Measurements from ENCODE around the gene PHF19. TPM values are rescaled to one million over a fixed set of nuclear protein-coding genes. Genes with fewer than 3 reads are reported as not detected.

Gene PHF19
- polyA plus RNA-seq, 1 donor, result 33.4 TPM

DNA sequence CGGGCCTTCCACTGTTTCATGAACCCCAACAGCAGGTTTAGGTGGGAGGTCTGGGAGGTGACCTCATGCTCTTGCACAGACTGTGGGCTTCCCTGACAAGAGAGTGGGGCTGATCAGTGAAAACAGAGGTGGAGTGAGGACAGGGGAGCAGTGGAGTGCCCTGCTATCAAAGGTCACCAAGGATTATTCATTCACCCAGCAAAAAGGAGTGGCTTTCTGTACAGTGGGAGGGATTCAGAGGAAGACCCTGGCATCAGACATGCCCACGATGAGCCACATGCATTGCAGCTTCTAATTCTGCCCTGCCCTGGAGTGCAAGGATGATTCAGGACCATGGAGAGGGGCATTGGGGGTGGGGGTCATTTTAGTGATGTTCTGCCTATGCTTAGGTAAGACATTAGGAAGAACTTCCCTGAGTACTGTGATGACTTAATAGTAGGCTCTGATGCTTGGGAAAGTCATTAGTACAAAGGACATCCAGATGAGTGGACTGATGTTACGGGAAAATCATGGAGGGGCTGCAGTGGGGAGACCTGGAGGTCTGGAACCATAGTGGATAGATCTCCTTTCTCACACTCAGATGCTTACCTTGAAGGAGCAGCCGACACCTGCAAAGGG lies 36.8 kb upstream of the PHF19 start:
- no peak for DNase-seq (ENCODE audit: low read depth)

DNA sequence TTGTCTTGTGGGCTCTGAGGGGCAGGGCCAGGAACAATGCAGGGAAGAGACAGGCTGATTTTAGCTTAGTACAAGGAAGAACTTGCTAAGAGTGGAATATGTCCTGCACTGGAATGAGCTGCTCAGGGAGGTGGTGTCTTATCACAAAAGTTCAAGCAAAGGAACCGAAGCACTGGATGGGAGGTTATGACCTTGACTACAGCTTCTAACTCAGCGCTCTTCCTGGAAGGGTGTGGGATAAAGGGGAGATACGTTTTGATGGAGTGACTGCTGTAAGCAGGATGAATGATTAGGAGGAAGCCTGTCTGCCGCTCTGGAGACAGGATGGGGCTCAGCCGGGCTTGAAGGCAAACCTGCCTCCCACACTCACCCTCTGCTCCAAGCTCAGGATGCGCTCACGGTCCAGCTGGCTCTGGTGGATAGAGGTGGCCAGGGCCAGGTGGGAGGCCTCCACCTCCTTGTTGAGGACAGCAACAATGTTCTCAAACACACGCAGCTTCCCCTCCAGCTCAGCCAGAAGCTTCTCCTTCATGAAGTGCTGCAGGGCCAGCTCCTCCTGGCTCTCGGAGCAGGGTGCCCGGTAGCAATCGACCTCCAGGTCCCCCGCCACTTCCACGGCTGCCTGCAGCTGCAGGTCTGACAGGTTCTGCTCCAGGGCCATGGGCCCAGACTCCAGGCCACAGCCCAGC lies 36.1 kb upstream of the PHF19 start:
- no peak for DNase-seq (ENCODE audit: low read depth)

DNA sequence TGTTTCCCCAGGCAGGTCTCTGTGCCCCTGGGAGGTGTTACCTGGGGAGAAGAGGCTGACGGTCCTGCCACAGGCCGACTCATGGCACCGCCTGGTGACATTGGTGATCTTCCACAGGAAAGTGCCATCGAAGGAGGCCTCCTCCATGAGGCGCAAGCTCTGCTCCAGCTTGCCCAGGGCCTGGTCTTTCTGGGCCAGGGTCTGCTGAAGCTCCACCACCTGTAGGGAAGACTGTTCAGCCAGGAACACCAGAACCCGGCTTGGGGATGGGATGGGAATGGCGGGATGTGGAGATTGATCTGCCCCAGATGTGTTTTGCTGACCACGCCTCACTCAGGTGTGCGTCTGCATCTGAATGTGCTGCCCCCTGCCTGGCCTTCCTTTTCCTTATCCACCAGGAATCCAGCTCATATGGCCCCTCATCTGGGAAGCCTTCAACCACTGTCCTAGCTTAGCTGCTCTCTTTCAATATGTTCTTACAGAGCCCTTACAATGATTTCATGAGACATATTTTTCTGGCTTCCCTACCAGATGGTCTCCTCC lies 34.4 kb upstream of the PHF19 start:
- DNase-seq (ENCODE audit: low read depth), result no peak

DNA sequence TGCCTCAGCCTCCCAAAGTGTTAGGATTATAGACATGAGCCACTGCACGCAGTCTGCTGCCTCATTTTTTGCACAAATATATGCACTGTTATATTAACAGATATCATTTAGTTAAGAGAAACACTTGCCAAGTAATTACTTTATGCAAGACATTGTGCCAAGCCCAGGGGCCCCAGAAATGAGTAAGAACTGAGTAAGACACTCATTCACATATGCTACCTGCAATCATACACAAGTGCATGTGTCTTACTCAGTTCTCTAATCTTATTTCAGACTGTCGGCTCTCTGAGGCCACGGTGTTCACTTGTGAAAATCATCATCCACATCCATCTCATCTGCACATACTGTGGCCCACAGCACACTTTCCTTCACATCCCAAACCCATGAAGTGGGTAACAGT lies 33.7 kb upstream of the PHF19 start:
- no peak for DNase-seq (ENCODE audit: low read depth)

DNA sequence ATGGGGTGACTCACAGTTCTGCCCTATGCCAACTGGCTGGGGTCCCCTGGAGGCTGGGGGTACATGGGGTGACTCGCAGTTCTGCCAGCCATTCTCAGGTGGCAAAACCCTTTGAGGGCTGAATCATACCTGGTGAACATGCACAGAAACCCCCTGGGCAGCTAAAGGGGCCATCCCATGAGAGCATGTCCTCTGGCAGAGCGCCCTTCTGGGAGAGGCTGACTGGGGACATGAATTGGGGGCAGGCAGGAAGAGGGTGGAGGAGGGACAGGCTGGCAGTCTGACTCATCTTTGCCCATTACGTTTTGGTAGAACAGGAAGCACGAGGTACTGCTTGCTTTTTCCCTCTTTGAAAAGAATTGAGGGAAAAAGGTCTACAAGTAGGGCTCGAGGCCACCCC lies 32.9 kb upstream of the PHF19 start:
- no peak for DNase-seq (ENCODE audit: low read depth)

DNA sequence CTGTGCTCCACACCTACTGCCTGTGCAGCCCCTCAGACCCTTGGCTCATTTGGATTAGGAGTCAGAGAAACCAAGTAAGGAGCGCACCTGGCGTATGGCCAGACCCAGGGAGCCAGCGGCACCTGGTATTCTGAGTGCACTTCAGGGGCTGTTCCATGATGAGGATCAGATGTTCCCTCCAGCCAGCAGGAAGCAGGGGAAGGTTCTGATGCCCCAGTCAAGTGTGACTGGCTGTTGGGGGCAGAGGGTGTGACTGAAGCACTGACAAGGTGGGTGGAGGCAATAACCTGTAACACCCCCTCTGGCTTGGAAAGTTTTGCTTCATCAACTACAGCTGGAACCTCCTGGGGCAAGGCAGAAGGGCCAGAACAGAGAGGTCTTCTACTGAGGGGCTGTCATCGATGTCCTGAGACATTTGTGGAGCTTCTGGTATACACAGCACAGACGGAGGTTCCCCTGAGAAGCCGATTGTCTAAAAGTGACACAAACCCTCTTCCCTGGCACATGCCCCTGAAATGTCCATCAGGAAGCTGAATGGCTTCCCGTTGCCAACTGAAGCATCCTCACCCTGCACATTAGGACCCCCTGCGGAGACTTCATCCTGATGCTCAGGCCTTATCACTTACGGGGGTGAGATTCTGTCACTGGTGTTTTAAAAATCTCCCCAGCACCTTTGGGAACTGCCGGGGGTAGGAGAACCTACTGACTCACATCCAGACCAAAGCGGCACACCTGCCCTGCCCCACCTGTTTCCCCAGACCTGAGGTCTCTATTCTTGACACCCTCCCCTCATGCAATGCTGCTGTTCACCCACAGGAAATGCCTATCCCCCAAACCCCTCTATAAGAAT lies 28.6 kb upstream of the PHF19 start:
- no peak for DNase-seq (ENCODE audit: low read depth)

DNA sequence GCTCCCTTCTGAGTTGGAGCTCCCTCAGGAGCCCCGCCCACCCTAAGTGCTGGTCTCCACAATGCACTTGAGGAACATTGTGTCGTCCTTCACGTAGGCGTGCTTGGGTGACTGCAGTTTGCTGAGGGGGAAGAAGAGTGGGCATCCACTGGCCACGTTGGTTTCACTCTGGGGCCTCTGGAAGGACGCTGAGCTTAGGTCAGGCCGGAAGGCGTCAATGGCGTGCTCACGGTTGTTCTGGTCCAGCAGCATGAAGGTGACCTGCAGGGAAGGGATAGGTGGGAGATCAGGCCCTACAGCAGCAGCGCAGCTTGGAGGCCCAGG lies 28.0 kb upstream of the PHF19 start:
- DNase-seq (ENCODE audit: low read depth), result no peak

DNA sequence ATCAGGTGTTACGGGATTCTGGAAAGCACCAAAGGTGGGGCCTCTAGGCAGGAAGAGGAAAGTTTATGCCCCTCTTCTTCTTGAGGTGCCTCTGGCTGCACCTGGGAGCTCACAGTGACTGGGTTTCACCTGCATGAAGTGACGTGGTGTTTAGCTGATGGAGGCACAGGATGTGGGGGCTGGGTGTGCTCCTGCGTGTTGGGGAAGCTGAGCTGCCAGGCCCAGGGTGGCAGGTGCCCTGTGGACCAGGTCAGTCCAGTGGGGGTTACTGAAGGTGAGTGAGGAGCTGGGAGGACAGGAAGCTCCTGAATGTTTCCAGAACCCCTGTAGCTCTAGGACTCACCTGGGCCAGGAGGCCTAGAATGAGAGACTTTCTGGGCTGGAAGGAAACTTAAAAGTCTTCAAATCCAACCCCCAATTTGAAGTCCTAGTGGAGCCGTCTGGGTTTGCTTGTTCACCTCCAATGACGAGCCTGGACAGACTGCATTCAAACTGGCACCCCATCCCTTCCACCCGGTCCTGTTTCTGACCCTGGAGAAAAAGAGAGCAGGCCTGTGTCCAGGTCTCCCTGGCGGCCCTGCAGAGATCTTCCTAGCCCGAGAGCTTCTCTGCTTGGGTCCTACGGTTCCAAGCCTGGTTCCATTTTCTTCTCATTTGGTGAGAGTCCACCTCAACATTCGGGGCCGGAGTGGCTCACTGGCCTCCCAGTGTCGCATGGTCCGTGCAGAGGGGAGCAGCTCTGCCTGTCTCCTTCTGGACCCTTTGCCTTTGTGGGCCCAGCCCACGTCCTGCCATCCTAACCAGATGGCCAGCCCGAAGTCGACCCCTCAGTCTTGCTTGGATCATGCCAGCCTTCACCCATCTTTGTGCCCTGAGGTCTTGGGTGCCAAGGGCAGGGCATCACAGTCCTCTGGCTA lies 27.3 kb upstream of the PHF19 start:
- no peak for DNase-seq (ENCODE audit: low read depth)

DNA sequence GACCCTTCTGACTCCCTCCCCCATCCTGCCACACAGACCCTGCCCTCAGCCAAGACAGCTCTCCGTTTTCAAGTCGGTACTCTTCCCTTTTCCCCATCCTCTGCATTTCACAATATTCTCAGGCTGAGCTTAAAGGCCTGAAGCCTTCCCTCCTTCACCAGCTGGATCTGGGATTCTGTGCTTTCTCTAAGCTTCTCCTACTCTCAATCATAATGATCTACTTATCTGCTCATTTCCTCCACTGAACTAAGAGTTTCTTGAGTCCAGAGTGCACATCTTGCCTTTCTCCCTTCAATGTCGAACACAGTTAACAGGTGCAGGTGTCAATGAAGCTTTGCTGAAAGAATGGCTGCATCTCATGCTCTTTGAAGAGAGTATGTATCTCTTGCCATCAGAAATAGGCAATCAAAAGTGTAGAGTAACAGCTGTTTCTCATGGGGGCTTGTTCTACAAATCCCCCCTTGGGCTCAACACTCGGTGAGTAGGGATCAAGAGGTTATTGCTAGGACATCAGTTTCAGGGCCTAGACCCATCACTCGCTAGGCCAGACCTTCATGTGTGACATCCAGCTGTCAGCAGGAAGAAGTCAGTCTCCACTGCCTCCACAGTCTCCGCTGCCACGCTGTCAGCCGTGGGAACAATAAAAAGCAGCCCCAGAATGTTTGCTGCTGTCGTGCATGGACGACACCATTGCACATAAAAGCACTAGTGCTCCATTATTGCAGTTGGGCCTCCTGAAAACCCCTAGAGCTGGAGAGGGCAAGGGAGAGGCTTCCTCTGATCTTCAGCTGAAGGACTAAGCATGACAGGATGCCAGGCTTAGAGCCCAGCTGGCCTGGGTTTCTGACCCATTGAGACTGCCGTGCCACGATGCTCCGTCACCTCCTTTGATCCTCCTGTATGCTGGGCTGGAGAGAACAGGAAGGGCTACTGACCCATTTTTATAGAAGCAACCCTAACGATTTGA lies 25.9 kb upstream of the PHF19 start:
- DNase-seq (ENCODE audit: low read depth), result no peak

DNA sequence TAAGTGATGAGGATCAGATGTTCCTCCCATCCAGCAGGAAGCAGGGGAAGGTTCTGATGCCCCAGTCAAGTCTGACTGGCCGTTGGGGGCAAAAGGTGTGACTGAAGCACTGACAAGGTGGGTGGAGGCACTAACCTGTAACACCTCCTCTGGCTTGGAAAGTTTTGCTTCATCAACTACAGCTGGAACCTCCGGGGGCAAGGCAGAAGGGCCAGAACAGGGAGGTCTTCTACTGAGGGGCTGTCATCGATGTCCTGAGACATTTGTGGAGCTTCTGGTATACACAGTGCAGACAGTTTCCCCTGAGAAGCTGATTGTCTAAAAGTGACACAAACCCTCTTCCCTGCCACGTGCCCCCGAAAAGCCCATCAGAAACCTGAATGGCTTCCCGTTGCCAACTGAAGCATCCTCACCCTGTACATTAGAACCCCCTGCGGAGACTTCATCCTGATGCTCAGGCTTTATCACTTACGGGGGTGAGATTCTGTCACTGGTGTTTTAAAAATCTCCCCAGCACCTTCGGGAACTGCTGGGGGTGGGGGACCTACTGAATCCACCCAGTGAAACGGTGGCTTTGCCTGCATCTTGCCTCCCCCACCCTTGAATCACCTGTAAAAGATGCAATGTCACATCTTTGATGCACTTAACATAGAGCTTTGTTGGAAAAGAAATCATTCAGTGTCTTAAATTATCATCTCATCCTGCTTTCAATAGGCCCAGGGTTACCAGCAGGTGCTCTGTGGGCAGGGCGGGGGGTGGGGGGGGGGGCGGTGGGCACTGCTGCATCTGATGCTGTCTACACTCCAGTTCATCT lies 25.0 kb upstream of the PHF19 start:
- no peak for DNase-seq (ENCODE audit: low read depth)

DNA sequence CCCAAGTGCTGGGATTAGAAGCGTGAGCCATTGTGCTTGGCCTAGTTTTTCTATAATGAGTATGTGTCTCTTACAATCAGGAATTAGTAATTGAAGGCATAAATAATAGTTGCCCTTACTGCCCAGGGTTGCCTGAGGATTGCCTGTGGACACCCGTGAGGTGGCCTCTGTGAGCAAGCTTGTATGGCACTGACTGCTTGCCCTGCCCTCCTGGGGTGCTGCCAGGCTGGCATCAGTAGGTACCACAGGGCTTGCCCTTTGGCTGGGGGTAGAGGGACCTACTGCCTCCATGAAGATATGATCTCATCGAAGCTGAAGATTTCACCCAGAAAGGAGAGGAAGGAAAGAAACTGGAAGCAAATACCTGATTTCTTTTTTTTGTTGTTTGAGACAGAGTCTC lies 23.8 kb upstream of the PHF19 start:
- DNase-seq (ENCODE audit: low read depth), result no peak

DNA sequence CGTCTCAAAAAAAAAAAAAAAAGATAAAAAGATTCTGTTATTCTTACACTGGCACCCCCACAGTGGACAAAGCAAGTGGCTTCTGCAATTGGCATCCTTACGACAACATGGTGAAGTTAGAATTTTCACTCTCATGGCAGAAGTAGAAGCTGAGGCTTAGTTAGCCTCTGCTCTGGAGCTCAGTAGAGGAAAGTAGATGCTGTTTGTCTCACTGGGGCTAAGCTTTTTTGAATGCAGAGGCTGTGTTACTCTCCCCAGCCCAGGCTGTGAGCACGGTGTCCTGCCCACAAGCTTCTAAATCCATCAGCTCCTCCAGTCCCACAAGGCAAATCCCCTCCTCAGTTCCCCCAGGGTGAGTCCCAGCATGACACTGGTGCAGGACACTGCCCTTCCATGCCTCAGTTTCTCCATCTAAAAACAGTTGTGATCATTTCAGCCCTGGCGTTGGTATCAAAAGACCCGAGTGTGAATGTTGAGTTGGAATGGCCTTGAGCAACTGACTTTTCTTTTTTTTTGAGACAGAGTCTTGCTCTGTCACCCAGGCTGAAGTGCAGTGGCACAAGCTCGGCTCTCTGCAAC lies 22.6 kb upstream of the PHF19 start:
- DNase-seq (ENCODE audit: low read depth), result no peak

DNA sequence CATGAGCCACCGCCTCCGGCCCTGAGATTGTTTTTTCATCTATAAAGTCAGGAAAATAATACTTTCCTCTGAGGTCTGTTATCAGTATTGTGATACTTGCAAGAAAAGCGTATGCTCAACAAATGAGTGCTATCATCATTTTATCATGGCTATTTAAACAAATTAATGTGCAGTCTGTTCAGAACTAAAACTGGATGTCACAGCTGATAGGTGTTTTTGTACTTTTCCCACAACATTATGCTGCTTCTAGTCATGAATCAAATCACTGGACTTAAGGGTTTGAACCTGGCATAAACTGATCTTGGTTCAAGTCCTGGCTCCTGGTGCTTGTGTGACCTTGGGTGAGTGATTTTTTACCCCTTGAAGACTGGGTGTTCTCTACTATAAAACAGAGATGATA lies 21.4 kb upstream of the PHF19 start:
- no peak for DNase-seq (ENCODE audit: low read depth)

DNA sequence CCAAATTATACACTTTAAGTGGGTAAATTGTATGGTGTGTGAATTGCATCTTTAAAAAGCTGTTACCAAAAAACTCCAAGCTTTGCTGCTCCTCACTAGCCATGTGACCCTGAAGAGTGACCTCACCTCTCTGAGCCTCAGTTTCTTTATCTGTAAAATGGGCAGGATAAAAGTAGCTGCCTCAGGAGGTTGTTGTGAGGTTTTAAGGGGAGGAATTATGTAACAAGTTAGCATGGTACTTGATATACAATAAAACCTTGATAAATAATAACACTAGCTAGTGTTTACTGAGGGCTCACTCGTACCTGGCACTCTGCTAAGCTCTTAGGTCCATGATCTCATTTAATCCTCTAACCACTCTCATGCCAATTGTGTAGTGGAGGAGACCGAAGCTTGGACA lies 19.0 kb upstream of the PHF19 start:
- DNase-seq (ENCODE audit: low read depth), result no peak

DNA sequence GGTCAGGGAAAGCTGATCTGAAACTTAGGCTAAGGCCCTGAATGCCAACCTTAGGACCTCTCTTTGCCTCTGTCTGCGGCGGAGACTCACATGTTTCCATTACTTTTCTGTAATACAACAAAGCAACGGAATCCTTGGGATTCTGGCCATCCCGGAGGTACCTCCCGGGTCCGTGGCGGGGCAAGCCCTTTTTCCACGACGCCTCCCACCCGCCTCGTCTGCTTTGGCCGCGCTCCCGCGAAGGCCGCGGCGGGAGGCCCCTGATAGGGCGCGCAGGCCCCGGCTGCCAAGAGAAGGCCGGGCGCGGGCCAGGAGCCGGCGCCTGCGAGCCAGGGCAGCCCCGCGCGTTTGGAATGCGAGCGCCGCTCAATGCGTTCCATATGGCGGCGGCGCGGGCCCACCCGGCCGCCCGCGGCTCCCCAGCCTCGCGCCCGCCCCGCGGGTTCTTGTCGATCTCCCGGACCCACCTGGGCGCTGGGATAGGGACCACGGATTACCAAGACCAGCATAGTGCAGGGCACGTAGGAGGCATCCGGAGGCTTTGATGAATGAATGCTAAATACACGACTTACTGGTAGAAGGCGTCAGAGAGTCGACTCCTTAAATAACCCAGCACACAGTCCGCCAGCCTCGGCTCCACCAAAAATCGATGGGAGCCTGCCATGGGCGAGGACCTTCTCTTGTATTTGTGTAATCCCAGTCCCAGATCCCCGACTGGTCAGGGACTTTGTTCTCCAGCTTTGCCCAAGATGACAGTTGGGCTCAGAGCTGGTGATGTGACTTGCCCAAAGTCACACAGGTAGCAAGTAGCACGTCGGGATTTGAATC lies 17.5 kb upstream of the PHF19 start:
- DNase-seq (ENCODE audit: low read depth), result no peak

DNA sequence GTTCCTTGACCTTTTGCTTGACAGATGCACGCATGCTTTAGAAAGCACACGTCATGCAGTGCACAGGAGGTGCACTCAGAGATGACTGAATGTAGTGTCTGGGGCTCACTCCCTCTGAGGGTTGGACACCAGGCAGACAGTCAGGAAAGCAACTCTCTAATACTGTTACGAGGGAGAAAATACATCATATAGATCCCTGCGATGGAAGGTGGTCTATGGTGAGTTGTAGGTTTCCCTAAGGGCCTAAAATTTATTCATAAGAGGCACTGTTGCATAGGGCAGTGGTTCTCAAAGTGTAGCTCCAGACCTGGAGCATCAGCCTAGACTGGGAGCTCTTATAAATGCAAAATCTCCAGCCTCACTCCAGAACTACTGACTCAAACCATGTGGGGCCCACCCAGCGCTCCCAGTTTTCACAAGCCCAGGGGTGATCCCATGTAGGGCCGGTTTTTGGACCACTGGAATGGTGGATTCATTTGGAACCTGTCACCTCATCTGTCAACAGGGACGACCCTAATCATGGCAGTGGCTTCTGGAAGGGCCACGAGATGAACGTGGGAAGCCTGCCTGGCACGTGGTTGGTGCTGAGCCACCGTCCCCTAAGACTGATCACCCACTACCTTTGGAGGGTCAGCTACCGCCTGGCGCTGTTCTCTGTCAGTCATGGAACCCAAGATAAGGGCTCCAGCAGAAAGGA lies 16.8 kb upstream of the PHF19 start:
- DNase-seq (ENCODE audit: low read depth), result no peak

DNA sequence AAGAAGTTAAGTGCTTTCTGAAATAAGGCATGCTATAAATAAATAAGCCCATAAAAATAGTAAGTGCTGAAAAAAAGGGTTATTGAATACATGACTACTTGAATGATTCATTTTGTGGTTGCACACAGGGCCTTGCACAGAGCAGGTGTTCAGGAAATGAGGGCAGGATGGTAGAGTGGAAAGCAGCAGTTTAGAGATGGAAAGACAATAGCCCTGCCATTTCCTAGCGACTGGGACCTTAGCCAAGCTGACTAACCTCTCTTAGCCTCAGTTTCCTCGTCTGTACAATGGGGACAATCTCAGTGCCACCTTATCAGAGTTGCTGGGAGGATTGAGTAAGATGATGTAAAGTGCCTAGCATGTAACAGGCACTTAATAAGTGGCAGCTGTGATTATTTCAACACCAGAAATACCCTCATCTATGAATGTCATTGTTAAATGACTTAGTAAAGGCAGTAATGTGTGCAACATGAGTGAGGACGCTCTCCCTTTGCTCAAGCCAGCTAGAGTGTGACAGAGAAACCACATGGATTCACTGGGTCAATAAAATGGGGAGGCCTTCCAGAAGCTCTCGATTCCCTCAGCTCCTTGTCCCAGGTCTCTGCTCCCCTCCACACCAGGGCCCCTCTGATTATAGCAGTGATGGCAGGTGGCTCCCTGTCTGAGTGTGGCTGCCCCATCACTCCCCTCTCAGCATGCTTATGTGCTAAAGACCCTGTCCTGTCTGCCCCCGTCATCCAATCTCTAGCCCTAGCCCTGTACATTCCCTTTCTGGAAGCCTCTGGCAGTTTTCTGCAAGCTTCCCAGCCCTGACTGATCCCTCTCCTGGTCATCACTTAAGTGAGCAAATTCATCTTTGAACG lies 16.0 kb upstream of the PHF19 start:
- no peak for DNase-seq (ENCODE audit: low read depth)

Data from forelimb muscle (tissue), 1 donor.